Cardiac fibroblast (primary cell): ENCODE measurements around the gene XRN2.

Experiments used
- DNase-seq, 2 donors: peaks; one replicate each; pipeline versions ENCODE4 v3.0.0 to v3.0.0-alpha.2; 2010; ENCODE audit warnings: low read depth in 2 of 2
- H3K4me3 ChIP-seq, 2 donors: replicated peaks in 1 of 2; 1 replicate in 1 of 2; 2 replicates in 1 of 2; pipeline ENCODE4 v1.5.1; 2011; ENCODE audit warnings: low read depth in 2 of 2, low read length in 2 of 2, mild to moderate bottlenecking in 2 of 2, moderate library complexity in 1 of 2
- CTCF ChIP-seq: IDR thresholded peaks from one replicate; pipeline ENCODE4 v1.5.1; 2011; ENCODE audit warnings: low read depth, mild to moderate bottlenecking, low read length, inconsistent platforms

The XRN2 gene

GRCh38 chr20:21309678-21310467, 6.7 kb downstream of the XRN2 start:
- H3K4me3 ChIP-seq, result no peak overlapping the region
- TF ChIP-seq CTCF, result no peak
- no peak for DNase-seq

- peak in 1 of 2 donors; percentile 9 for DNase-seq
- no peak for TF ChIP-seq CTCF
- no peak overlapping the region for H3K4me3 ChIP-seq
Observed at GRCh38 chr20:21312813-21313474, 9.8 kb downstream of the XRN2 start.

- H3K4me3 ChIP-seq, result no peak overlapping the region
- no peak for TF ChIP-seq CTCF
- DNase-seq, result peak; percentile 81 to 87
Observed at GRCh38 chr20:21315138-21315537, 12.0 kb downstream of the XRN2 start.

GRCh38 chr20:21322083-21322710, 19.1 kb downstream of the XRN2 start:
- no peak for TF ChIP-seq CTCF
- DNase-seq, result peak in 1 of 2 donors; percentile 55

GRCh38 chr20:21322921-21323331, 19.8 kb downstream of the XRN2 start:
- DNase-seq, result peak in 1 of 2 donors; percentile 50
- no peak for TF ChIP-seq CTCF

More at GRCh38 chr20:21322083-21322710, 19.1 kb downstream of the XRN2 start:
- H3K4me3 ChIP-seq, result no peak overlapping the region

GRCh38 chr20:21323640-21324039, 20.5 kb downstream of the XRN2 start:
- no peak for TF ChIP-seq CTCF
- H3K4me3 ChIP-seq, result no peak overlapping the region

More at GRCh38 chr20:21322921-21323331, 19.8 kb downstream of the XRN2 start:
- no peak overlapping the region for H3K4me3 ChIP-seq

More at GRCh38 chr20:21323640-21324039, 20.5 kb downstream of the XRN2 start:
- peak; percentile 84 to 93 for DNase-seq
